HepG2 (cell line): Measurements from ENCODE around the gene SAPCD1. TPM values are rescaled to one million over a fixed set of nuclear protein-coding genes. Genes with fewer than 3 reads are reported as not detected.

Experiments
- AGO2 ChIP-seq: fragments of 200-400 bp; formaldehyde crosslinking; optimal IDR thresholded peaks from 2 replicates; pipeline ENCODE3; 2017; ENCODE audit warnings: mild to moderate bottlenecking, low read depth, low read length, moderate library complexity
- ARID2 ChIP-seq: sonication (generic); formaldehyde crosslinking; IDR thresholded peaks from 2 replicates; pipeline ENCODE4 v1.8.1; 2022; ENCODE audit warnings: mild to moderate bottlenecking, missing genetic modification reagents, borderline replicate concordance
- CCDC6 ChIP-seq: sonication (generic); formaldehyde crosslinking; IDR thresholded peaks from 2 replicates; pipeline ENCODE4 v1.8.1; 2022; ENCODE audit warnings: mild to moderate bottlenecking, missing genetic modification reagents, moderate library complexity
- ERF ChIP-seq: IDR thresholded peaks from 2 replicates; pipeline ENCODE4 v1.6.1; 2018; ENCODE audit warnings: missing biosample characterization, missing genetic modification reagents
- FIP1L1 ChIP-seq: fragments of 200-400 bp; formaldehyde crosslinking; IDR thresholded peaks from 2 replicates; pipeline ENCODE4 v1.6.1; 2018; ENCODE audit warnings: low read depth, mild to moderate bottlenecking, low read length, moderate library complexity, borderline replicate concordance; ENCODE audit not compliant: insufficient read depth
- MED1 ChIP-seq: sonication (generic); formaldehyde crosslinking; IDR thresholded peaks from 2 replicates; pipeline ENCODE4 v1.4.0; 2020; ENCODE audit warnings: missing genetic modification reagents
- MYC ChIP-seq: sonication (generic); formaldehyde crosslinking; IDR thresholded peaks from 2 replicates; pipeline ENCODE4 v1.9.0; 2021; ENCODE audit warnings: missing genetic modification reagents, borderline replicate concordance
- NFKB2 ChIP-seq: sonication (generic); formaldehyde crosslinking; IDR thresholded peaks from 2 replicates; pipeline ENCODE4 v1.4.0; 2020; ENCODE audit warnings: missing genetic modification reagents, borderline replicate concordance
- SRY ChIP-seq: sonication (generic); formaldehyde crosslinking; IDR thresholded peaks from 2 replicates; pipeline ENCODE4 v1.8.0; 2022; ENCODE audit warnings: mild to moderate bottlenecking, missing genetic modification reagents
- TAF15 ChIP-seq: fragments of 200-400 bp; formaldehyde crosslinking; IDR thresholded peaks from one replicate; pipeline ENCODE4 v1.6.1; 2018; ENCODE audit warnings: mild to moderate bottlenecking, low read depth, low read length; ENCODE audit not compliant: poor library complexity, severe bottlenecking
- YY1 ChIP-seq: IDR thresholded peaks from 2 replicates; pipeline ENCODE4 v1.6.1; 2011; ENCODE audit warnings: low read length, low read depth, moderate library complexity, mild to moderate bottlenecking; ENCODE audit not compliant: insufficient read depth, insufficient replicate concordance
- ZBTB7A ChIP-seq: sonication (generic); formaldehyde crosslinking; IDR thresholded peaks from 2 replicates; pipeline ENCODE4 v1.8.0; 2022; ENCODE audit warnings: mild to moderate bottlenecking, missing genetic modification reagents
- ZNF180 ChIP-seq: sonication (generic); formaldehyde crosslinking; IDR thresholded peaks from 2 replicates; pipeline ENCODE4 v1.4.0; 2020; ENCODE audit warnings: low read depth, missing genetic modification reagents, borderline replicate concordance
- ZNF234 ChIP-seq: sonication (generic); formaldehyde crosslinking; conservative IDR thresholded peaks from 2 replicates; pipeline ENCODE4 v1.5.1; 2020; ENCODE audit warnings: mild to moderate bottlenecking, missing genetic modification reagents
- ZNF549 ChIP-seq: sonication (generic); formaldehyde crosslinking; IDR thresholded peaks from 2 replicates; pipeline ENCODE4 v1.5.0; 2020; ENCODE audit warnings: missing genetic modification reagents
- ZNF589 ChIP-seq: sonication (generic); formaldehyde crosslinking; conservative IDR thresholded peaks from 2 replicates; pipeline ENCODE4 v1.8.0; 2022; ENCODE audit warnings: mild to moderate bottlenecking, moderate library complexity, missing genetic modification reagents
- ZNF616 ChIP-seq: sonication (generic); formaldehyde crosslinking; IDR thresholded peaks from 2 replicates; pipeline ENCODE4 v1.5.0; 2020; ENCODE audit warnings: low read depth, mild to moderate bottlenecking, missing genetic modification reagents
- ZNF747 ChIP-seq: sonication (generic); formaldehyde crosslinking; IDR thresholded peaks from 2 replicates; pipeline ENCODE4 v1.8.1; 2023; ENCODE audit warnings: missing genetic modification reagents, mild to moderate bottlenecking, borderline replicate concordance
- ZNF782 ChIP-seq: sonication (generic); formaldehyde crosslinking; IDR thresholded peaks from 2 replicates; pipeline ENCODE4 v1.4.0; 2020; ENCODE audit warnings: missing genetic modification reagents, mild to moderate bottlenecking, borderline replicate concordance
- ZSCAN20 ChIP-seq: sonication (generic); formaldehyde crosslinking; IDR thresholded peaks from 2 replicates; pipeline ENCODE4 v1.4.0; 2020; ENCODE audit warnings: missing genetic modification reagents, mild to moderate bottlenecking, borderline replicate concordance
- polyA plus RNA-seq, 8 experiments: library from polyadenylated mRNA; depleted of rRNA in 3 of 8; stranded (reverse) in 7 of 8; unstranded in 1 of 8; fragments of >200 nt; fragmentation: Illumina TruSeq in 4 of 8; extraction: Trizol in 4 of 8; gene quantifications; 2 replicates each; pipeline versions ENCODE4 v1.2.1 to v1.2.3, GENCODE V29; 2011 to 2016; ENCODE audit warnings: low read depth in 4 of 8, missing spikeins in 1 of 8, mixed read lengths in 1 of 8; ENCODE audit not compliant: insufficient read depth in 1 of 8
- total RNA-seq, 5 experiments: library from RNA; depleted of rRNA; stranded (reverse); fragments of >200 nt; fragmentation: Illumina TruSeq; extraction: Trizol; gene quantifications; 2 replicates each; pipeline ENCODE4 v1.2.3, GENCODE V29; 2016; ENCODE audit warnings: low read depth in 1 of 5
- TF ChIP-seq, protein P1 (sequence below): sonication (generic); formaldehyde crosslinking; IDR thresholded peaks from 2 replicates; pipeline ENCODE4 v1.8.0; 2022; ENCODE audit warnings: low read depth, missing genetic modification reagents
- TF ChIP-seq, protein P2 (sequence below): sonication (generic); formaldehyde crosslinking; IDR thresholded peaks from 2 replicates; pipeline ENCODE4 v1.5.1; 2020; ENCODE audit warnings: missing genetic modification reagents, mild to moderate bottlenecking, borderline replicate concordance
- TF ChIP-seq, protein P3 (sequence below): sonication (generic); formaldehyde crosslinking; IDR thresholded peaks from 2 replicates; pipeline ENCODE4 v1.4.0; 2020; ENCODE audit warnings: low read depth, missing genetic modification reagents

The SAPCD1 gene
- total and polyA plus RNA-seq, 2 of the 13 experiments (the other 11 are each of a cell fraction or from before 2014, with no cell fraction given) = 2.5 to 3.9 TPM

DNA sequence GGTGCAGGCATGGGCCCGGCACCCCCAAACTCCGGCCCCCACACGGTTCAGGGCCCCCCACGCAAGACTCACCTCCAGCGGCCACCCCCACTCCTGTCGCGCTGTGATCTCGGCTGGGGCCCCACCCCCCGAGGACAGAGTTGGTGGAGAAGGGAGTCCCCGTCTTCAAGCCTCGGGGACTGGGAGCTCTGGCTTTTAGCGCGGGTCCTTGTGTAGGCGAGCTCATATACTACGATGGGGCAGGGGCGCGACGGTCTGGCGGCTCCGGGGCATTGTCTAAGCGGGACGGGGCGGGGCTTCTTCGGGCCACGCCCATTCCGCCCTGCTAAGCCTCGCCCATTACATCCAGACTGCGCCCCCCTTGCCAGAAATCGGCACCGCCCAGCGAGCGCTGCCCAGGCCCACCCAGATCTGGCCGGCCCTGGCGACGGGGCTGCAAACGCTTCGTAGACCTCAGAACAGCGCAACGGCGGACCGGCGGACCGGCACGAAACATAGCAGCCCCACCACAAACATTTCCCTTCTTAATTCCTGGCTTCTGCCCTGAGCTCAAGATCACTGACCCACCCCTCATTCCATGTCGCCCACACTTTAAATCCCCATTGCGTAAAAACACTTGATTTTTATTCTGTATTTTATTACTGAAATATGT, 32.4 kb upstream of the SAPCD1 start (continued):
- TF ChIP-seq YY1 (no peak), ARID2 (CRISPR knock-in tag) (peak; percentile 94), ZNF234 (CRISPR knock-in tag) (peak; percentile 84), ZNF782 (peak; percentile 84; the same call in 1 of the 2 replicates), ZNF616 (peak; percentile 79; the same call in 1 of the 2 replicates), TAF15 (peak; percentile 100), ZSCAN20 (CRISPR knock-in tag) (peak; percentile 20; the same call in 1 of the 2 replicates), MYC (CRISPR knock-in tag) (no peak; the same call in 1 of the 2 replicates), ZBTB7A (CRISPR knock-in tag) (peak; percentile 60; the same call in 1 of the 2 replicates), ZNF747 (peak; percentile 67; the same call in 1 of the 2 replicates), NFKB2 (CRISPR knock-in tag) (peak; percentile 83), CCDC6 (CRISPR knock-in tag) (peak; percentile 95; the same call in 1 of the 2 replicates), AGO2 (peak; percentile 100), SRY (peak; percentile 70; the same call in 1 of the 2 replicates), ZNF549 (CRISPR knock-in tag) (0 out of 2 replicates have a peak, but pooled peaks have one; percentile 17), ERF (CRISPR knock-in tag) (peak; percentile 4; the same call in 1 of the 2 replicates), ZNF589 (CRISPR knock-in tag) (0 out of 2 replicates have a peak, but pooled peaks have one; percentile 25), ZNF180 (CRISPR knock-in tag) (peak; percentile 62; the same call in 1 of the 2 replicates), MED1 (CRISPR knock-in tag) (peak; percentile 29), FIP1L1 (peak; percentile 99; the same call in 1 of the 2 replicates)
- TF ChIP-seq, protein P1, sequence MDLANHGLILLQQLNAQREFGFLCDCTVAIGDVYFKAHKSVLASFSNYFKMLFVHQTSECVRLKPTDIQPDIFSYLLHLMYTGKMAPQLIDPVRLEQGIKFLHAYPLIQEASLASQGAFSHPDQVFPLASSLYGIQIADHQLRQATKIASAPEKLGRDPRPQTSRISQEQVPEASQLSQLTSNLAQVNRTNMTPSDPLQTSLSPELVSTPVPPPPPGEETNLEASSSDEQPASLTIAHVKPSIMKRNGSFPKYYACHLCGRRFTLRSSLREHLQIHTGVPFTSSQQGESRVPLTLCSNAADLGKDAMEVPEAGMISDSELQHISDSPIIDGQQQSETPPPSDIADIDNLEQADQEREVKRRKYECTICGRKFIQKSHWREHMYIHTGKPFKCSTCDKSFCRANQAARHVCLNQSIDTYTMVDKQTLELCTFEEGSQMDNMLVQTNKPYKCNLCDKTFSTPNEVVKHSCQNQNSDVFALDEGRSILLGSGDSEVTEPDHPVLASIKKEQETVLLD = peak; percentile 1; the same call in 1 of the 2 replicates
- TF ChIP-seq, protein P2, sequence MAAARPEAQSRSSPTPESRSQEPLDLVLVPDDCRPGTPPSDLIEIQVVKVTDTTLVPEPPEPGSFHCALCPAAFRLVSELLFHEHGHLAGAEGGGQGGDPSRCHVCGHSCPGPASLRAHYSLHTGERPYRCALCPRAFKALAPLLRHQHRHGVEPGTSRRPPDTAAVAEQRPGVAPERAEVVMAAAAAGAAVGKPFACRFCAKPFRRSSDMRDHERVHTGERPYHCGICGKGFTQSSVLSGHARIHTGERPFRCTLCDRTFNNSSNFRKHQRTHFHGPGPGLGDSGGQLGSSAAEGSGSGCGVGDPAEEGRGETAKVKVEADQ = peak; percentile 82
- TF ChIP-seq, protein P3, sequence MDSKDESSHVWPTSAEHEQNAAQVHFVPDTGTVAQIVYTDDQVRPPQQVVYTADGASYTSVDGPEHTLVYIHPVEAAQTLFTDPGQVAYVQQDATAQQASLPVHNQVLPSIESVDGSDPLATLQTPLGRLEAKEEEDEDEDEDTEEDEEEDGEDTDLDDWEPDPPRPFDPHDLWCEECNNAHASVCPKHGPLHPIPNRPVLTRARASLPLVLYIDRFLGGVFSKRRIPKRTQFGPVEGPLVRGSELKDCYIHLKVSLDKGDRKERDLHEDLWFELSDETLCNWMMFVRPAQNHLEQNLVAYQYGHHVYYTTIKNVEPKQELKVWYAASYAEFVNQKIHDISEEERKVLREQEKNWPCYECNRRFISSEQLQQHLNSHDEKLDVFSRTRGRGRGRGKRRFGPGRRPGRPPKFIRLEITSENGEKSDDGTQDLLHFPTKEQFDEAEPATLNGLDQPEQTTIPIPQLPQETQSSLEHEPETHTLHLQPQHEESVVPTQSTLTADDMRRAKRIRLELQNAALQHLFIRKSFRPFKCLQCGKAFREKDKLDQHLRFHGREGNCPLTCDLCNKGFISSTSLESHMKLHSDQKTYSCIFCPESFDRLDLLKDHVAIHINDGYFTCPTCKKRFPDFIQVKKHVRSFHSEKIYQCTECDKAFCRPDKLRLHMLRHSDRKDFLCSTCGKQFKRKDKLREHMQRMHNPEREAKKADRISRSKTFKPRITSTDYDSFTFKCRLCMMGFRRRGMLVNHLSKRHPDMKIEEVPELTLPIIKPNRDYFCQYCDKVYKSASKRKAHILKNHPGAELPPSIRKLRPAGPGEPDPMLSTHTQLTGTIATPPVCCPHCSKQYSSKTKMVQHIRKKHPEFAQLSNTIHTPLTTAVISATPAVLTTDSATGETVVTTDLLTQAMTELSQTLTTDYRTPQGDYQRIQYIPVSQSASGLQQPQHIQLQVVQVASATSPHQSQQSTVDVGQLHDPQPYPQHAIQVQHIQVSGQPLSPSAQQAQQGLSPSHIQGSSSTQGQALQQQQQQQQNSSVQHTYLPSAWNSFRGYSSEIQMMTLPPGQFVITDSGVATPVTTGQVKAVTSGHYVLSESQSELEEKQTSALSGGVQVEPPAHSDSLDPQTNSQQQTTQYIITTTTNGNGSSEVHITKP (CRISPR knock-in tag) = peak; percentile 69; the same call in 1 of the 2 replicates
